ENCODE data around the gene MAN2A1.

GRCh38 chr5:109674596-109674995 is 15.1 kb upstream of the MAN2A1 start:
- no peak for TF ChIP-seq CTCF (IDR thresholded peaks at IDR 0.05; ENCODE audit: low read length)
- no peak for TF ChIP-seq EZH2 (IDR thresholded peaks at IDR 0.05; ENCODE audit: borderline replicate concordance, low read length)
